ENCODE measurements around the gene CDC14B.
"Not testable (repeated sequence)": the region's sequence is repeated elsewhere in the genome, so short reads cannot be mapped to it uniquely, and the experiment has no call there.

Gene CDC14B

DNA sequence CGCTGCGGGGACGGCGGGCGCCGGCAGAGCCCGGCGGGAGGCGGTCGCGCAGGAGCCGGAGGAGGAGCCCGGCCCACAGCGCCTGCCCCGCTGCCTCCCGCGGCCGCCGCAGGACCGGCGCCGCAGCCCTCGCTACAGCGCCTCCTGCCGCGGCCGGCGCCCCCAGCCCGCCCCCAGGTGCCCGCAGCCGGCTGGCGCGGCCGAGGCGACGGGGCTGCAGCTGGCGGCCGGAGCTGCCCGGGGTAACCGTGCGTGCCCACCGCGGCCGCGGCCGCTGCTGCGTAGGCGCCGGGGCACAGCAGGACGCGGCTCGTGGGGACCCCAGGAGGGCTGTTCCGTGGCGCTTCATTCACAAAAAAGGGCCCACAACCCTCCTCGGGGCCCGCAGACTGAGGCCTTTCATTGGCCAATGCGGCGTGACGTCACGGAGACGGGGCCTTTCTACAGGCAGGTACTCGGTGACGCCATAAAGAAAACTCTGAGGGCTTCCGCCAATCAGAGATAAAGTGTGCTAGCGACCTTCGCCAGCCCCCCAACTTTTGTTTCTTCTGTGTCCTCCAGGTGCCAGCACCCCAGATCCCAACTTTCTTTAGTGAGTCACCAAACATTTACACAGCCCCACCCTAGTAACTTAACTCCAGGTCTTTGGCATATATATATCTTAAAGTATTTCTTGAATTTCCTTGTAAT, at the start of gene CDC14B:
Gene CDC14B, minus strand, starts transcription at position 353 of the 690 bp plus-strand sequence. CDS start 465 bp downstream, outside the sequence.
- peak; percentile 51 for DNase-seq (ENCODE audit: low read depth)

DNA sequence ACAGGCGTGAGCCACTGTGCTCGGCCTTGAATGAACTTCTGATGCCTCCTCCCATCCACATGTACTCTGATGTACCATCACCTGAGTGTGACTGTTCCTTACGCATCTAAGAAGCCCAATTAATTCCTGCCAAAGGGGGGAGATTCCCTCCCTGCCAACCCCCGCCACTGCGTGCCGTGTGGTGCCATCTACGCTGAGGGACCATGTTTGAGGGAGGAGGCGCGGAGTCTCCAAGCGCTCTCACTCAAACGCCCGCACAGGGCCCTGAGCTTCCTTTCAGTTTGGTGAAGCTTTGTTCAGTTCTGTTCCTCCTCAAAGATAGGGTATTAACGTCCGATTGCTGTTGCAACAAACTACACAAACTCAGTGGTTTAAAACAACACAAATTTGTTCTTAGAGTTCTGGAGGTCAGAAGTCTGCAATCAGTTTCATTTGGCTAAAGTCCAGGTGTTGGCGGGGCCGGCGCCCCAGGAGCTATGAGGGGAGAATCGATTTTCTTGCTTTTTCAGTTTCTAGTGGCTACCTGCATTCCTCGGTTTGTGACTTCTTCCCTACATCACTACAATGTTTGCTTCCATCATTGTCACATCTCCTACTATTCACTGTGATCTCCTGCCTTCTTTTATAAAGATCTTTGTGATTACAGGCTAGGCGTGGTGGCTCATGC, 49.4 kb upstream of the CDC14B start:
- DNase-seq (ENCODE audit: low read depth): no peak

DNA sequence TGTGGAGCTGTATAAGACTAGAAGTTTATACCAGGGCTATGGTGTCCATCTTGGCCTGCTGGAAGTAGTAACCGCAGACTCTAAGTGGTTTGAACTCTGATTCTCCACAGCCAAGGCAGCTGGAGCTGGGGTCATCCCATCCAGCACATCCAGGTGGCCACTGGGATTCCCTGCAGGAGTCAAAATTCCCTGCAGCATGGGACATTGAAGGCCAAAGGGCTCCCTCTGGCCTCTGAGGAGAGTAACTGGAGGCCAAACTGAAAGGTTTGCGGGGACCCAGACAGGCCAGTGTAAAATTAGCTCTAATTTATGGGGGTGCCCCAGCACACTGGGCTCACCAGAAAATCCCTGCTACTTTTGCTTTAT, 47.7 kb upstream of the CDC14B start:
- no peak for DNase-seq (ENCODE audit: low read depth)

DNA sequence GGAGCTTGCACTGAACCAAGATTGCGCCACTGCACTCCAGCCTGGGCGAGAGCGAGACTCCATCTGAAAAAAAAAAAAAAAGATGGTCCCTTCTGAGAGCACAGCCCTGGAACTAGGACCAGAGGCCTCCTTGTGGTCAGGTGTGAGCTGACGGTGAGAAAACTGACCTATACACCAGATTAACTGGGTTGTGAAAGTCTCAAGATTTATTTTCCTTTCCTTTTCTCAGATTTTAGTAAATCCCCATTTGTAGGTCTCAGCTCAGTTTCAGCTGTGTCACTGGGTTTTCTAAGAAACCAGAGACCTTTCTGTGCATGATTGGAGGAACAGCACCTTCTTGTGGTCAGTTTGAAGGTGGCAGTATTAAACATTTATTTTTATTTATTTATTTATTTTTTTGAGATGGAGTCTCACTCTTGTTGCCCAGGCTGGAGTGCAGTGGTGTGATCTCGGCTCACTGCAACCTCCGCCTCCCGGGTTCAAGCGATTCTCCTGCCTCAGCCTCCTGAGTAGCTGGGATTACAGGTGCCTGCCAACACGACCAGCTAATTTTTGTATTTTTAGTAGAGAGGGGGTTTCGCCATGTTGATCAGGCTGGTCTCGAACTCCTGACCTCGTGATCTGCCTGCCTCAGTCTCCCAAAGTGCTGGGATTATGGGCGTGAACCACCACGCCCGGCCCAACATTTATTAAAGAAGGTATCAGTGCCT, 47.2 kb upstream of the CDC14B start:
- DNase-seq (ENCODE audit: low read depth): not testable (repeated sequence)

DNA sequence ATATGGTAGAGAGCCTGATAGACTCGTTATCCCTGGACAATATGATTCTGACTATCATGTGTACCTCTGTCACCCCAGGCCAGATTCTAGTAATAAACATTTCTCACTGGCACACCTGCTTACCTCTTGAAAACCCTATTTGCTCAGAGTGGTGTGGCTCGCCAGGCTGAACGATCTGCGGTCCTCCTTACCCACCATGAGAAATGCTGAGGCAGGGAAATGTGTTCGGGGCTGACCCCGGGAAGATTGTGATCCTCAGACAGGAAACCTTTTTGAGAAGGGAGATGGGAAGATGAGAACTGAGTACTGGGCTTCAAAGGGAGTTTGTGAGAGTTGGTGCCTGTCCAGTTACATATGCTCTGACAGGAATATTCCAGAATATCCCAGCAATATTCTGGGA, 46.1 kb upstream of the CDC14B start:
- DNase-seq (ENCODE audit: low read depth): no peak

DNA sequence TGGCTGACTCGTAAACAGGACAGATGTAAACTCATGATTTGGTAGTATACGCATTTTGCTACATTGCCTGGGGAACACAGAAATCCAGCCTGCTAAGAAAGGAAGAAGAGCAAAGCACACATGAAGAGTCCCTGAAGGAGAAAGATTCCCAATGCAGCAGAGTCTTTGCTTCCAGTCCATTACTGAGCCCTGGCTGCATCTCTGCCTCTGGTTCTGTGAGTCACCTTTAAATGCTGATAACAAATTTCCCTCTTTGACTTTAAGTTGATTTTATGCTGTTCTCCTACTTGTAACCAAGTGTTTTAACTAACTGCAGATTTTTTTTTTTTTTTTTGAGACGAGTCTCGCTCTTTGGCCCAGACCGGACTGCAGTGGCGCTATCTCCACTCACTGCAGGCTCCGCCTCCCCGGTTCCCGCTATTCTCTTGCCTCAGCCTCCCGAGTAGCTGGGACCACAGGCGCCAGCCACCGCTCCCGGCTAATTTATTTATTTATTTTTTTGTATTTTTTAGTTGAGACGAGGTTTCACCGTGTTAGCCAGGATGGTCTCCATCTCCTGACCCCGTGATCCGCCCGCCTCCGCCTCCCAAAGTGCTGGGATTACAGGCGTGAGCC, 44.0 kb upstream of the CDC14B start:
- no peak for DNase-seq (ENCODE audit: low read depth)

DNA sequence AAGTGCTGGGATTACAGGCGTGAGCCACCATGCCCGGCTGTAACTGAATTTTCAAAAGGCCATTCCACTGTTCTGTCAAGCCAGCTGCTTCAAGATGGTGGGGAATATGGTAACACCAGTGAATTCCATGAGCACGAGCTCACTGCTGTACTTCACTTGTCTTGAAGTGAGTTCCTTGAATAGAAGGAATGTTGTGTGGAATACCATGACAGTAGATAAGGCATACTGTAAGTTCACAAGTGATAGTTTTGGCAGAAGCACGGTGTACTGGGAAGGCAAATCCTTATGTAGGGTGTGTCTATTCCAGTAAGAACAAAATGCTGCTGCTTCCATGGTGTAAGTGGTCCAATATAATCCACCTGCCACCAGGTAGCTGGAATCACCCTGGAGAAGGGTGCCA, 42.1 kb upstream of the CDC14B start:
- no peak for DNase-seq (ENCODE audit: low read depth)

DNA sequence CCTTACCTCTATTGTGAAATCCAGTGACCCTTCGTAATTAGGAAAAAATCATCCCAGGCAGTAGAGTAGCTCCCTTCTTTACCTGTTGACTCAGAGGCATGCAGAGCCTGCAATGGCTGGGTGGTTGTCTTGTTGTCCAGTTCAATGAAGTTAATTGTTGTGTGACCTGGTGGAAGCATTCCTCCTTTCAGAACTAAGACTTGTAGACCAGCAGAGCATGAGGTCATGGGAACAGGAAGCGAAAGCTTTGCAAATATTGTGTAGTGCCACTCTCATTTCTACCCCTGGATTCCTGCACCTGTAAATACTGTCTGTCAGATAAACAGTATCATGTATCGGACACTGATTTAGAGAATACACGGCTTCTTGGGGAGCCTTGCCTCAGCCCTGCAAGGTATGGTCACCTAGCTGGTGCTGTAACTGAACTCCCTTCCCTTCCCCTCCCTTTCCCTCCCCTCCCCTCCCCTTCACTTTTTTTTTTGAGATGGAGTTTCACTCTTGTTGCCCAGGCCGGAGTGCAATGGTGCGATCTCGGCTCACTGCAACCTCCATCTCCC, 41.1 kb upstream of the CDC14B start:
- DNase-seq (ENCODE audit: low read depth): no peak

DNA sequence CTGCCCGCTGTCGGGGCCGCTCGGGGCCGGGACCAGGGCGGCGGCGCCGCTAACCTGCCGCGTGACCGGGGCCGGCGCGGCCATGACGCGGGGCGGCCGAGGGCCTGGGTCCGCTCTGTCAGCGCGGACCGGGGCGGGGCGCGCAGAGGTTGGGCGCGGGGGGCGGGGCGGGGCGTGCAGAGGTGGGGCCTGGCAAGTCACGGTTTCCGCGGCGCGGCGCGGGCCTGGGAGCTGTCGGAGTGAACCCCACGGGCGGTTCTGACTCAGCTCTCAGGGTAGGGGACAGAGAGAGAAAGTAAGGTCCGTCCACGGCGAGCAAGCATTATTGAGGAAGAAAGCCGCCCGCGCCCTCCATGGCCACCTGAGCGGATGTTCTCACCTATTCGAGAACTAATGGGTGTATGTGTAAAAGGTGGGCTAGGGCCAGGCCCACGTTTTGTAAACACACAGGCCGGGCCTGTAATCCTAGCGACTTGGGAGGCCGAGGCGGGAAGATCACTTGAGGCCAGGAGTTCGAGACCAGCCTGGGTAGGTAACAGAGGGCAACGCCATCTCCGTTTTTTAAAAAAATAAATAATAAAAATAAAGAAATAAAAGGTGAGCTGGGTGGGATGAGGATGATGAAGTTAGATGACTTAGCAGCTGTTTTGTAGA, 35.7 kb upstream of the CDC14B start, which contains the start of gene PRXL2C:
Gene PRXL2C, minus strand, starts transcription at position 120 of the 654 bp plus-strand sequence. Its CDS starts 36 bp downstream, at position 84.
- peak; percentile 81 for DNase-seq (ENCODE audit: low read depth)

DNA sequence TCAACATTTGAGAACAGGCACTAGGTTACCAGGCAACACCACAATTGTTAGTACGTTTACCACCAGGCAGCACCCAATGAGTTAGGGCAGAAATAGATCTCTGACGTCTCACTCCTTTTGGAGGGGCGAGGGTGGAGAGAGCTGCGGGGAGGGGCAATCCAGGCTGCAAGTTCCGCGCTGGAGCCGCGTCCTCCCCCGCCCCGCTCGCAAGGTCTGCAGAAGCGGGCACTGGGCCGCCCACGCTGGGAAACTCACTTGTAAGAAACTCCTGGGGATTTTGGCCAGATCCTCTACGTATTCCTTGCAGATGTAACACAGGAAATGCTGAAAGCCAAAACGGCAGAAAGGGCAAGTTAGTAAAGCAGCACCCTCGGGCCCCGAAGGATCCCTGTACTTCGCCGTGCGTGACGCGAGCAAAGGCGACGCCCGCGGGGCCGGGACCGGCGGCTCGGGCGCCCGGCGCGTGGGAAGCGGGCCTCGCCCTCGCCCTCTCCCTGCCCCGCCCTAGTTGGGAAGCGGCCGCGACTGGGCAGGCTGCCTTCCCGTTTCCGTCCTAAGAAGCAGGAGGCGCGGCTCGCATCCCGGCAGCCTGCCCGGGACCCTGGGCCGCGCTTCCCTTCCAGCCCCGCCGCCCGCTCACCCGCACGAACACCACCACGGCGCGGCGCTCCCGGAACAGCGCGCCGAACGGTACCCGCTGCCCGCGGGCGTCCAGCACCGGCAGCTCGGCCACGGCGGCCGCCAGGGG, 35.0 kb upstream of the CDC14B start:
- peak; percentile 55 for DNase-seq (ENCODE audit: low read depth)

DNA sequence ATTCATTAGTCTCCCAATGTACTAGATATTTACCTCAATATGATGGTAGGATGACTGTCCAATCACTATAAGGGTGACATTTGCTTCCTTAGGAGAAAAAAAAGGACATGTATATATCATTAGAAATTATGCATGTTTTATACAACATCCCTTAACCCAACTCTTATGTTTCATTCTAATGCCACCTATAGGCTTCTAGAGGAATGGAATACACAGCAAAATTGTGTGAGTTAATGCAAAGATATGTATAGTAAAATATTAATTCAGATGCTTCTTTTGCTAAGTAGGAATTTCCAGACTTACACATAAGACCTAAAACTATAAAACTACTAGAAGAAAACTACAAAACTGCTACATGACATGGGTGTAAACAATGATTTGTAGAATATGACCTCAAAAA, 32.0 kb upstream of the CDC14B start:
- no peak for DNase-seq (ENCODE audit: low read depth)

DNA sequence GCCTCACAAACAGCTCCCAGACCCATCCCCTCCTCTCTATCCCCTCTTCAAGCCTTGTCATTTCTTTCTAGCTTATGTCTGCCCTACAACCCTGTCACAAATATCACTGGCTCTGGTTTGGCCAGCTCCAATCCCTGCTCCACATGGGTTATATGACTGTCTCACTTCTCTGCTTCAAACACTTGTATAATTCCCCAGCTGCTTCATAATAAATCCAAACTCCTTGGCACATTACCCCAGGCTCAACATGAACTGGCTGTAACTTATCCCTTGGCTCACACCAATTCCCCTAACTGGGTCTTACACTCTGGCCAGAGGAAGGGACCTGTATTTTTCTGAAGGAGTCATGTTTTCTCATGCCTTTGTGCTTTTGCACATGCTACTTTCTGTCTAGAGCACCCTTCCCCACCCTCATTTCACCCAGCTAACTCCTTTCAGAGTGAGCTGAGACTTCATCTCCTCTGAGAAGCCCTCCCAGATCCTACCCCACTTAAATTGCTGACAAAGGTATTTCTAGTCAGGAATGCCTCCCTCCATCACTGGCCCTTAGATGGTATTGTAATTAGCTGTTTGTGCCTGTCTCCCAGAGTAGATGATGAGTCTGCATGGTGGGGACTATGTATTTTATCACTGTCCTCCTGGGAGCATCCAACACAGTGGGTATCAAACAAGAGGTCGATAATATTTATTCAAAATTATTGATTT, 30.1 kb upstream of the CDC14B start:
- DNase-seq (ENCODE audit: low read depth): no peak

DNA sequence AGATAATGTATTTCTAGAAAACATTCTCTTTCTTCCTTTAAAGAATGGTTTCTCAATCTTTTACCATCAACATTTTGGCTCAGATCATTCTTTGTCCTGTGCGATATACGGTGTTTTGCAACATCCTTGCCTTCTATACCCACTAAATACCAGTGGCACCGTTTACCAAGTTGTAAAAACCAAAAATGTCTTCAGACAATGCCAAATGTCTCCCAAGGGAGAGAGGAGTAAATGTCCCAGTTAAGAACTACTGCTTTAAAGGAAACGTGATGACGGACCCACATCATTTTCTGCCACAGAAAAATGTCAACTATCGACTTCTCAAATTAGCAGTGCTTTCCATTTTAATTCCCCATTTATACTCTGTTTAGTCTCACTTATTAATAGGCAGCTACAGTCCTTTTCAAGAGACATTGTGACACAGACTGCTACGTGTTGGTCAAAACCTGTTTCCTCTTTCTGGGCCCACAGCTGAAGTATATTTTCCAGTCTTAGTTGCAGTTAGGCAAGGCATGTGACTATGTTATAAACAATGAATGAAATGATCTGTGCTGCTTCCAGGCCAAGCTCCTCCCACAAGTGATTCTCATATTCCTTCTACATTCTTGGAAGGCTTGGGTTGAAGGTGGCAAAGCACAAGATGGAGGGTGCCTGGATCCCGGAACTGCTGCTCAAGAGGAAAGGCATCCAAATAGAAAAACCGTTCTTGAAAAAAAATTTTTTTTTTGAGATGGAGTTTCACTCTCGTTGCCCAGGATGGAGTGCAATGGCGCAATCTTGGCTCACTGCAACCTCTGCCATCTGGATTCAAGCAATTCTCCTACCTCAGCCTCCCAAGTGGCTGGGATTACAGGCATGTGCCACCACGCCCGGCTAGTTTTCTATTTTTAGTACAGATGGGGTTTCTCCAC, 26.7 kb upstream of the CDC14B start:
- no peak for DNase-seq (ENCODE audit: low read depth)

DNA sequence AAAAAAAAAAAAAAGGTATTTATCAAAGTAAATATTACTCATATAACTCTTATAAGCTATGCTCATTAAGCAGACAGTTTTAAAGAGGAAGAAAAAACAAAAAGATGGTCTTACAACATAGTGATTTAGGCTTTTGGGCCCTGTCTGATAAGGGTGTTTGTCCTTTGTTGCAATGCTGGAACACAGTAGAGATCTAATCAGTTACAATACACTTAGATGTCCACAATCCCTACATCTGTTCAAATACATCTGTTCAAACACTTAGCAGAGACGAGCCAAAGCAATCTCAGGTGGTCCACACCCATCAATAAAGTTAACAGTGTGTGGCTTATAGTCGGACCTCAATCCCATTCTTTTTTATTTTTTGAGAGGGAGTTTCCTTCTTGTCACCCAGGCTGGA, 24.5 kb upstream of the CDC14B start:
- DNase-seq (ENCODE audit: low read depth): no peak

DNA sequence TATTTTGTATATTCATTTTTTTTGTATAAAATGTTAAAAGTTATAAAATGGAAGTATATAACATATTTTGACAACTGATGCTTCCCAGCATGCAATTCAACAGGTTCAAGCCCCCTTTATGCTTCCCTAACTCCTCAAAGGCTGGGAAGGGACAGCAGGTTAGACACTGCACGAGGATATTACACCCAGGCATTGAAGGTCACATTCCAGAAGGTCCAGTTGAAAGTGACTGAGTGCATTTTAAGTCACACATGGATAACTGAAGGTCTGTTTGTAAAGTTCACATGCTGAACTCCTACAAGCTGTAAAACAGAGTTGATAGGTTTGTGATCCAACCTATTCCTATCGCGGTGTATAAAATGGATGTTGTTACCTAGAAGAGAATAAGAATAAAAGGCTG, 21.9 kb upstream of the CDC14B start:
- no peak for DNase-seq (ENCODE audit: low read depth)

DNA sequence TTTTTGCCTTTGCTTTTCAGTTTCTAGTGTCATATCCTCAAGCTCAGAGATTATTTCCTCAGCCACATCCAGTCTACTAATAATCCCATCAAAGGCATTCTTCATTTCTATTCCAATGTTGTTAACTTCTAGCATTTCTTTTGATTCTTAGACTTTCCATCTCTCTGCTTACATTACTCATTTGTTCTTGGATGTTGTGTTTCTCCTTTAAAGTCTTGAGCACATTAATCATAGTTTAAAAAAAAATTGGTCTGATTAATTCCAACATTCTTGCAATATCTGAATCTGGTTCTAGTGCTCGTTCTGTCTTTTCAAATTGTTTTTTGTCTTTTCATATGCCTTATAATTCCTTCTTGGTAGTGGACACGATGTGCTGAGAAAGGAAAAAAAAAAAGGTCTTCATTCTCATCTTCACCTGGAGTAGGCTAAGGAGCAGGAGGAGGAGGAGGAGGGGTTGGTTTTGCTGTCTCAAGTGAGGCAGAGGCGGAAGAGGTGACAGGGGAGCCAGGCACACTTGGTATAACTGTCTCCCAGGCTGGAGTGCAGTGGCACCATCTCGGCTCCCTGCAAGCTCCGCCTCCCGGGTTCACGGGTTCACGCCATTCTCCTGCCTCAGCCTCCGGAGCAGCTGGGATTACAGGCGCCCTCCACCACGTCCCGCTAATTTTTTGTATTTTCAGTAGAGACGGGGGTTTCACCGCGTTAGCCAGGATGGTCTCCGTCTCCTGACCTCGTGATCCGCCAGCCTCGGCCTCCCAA, 19.1 kb upstream of the CDC14B start:
- DNase-seq (ENCODE audit: low read depth): no peak

DNA sequence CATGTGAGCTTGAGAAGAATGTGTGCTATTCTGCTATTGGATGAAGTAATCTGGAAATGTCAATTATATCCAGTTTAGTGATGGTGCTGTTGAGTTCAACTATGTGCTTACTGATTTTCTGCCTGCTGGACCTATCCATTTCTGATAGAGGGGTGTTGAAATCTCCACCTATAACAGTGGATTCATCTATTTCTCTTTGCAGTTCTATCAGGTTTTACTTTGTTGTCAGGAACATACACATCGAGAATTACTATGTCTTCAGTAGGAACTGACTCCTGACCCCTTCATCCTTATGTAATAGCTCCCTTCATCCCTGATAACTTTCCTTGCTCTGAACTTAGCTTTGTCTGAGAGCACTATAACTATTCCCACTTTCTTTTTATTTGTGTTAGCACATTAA, 16.7 kb upstream of the CDC14B start:
- DNase-seq (ENCODE audit: low read depth): no peak

DNA sequence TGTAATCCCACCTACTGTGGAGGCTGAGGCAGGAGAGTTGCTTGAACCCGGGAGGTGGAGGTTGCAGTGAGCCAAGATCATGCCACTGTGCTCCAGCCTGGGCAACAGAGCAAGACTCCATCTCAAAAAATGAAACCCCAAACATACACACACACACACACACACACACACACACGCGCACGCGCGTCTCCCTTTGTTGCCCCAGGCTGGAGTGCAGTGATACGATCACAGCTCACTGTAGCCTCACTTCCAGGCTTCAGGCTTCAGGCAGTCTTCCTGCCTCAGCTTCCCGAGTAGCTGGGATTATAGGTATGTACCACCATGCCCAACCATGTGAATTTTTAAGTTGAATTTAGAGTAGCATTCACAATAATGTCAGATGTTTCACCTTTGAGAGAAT, 13.9 kb upstream of the CDC14B start:
- not testable (repeated sequence) for DNase-seq (ENCODE audit: low read depth)

DNA sequence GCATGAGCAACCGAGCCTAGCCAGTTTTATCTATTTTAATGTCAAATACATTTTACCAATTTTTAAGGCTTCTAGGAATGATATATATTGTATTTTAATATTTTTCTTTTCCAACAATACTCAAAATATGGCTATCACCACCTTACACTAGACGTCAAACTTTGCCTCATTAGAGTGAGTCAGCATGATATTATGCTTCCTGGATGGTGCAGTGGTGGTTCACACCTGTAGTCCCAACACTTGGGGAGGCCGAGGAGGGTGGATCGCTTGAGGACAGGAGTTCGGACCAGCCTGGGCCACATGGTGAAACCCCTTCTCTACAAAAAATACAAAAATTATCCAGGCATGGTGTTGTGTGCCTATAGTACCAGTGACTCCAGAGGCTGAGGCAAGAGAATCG, 7.3 kb upstream of the CDC14B start:
- DNase-seq (ENCODE audit: low read depth): no peak
